Gastroesophageal sphincter (tissue), 3 donors: ENCODE data around the gene XG.

Source experiments
- EP300 ChIP-seq: sonication (generic); formaldehyde crosslinking; IDR thresholded peaks from one replicate; pipeline ENCODE4 v1.6.1; 2017; ENCODE audit warnings: antibody characterized with exemption, mild to moderate bottlenecking
- POLR2A ChIP-seq, 2 donors: fragments of 450-650 bp; IDR thresholded peaks; one replicate each; pipeline ENCODE4 v1.6.1; 2017; ENCODE audit warnings: antibody characterized with exemption in 2 of 2, mild to moderate bottlenecking in 2 of 2, moderate library complexity in 1 of 2
- POLR2AphosphoS5 ChIP-seq: sonication (generic); formaldehyde crosslinking; IDR thresholded peaks from one replicate; pipeline ENCODE4 v1.6.1; 2017; ENCODE audit warnings: antibody characterized with exemption
- TF ChIP-seq, protein P1 (sequence below), 4 experiments: fragments of 200-600 bp in 2 of 4; fragments of 450-650 bp in 2 of 4; sonication (generic) in 1 of 4; IDR thresholded peaks; one replicate each; pipeline ENCODE4 v1.5.1; 2017 to 2019; ENCODE audit warnings: antibody characterized with exemption in 4 of 4, mild to moderate bottlenecking in 2 of 4, moderate library complexity in 2 of 4

DNA sequence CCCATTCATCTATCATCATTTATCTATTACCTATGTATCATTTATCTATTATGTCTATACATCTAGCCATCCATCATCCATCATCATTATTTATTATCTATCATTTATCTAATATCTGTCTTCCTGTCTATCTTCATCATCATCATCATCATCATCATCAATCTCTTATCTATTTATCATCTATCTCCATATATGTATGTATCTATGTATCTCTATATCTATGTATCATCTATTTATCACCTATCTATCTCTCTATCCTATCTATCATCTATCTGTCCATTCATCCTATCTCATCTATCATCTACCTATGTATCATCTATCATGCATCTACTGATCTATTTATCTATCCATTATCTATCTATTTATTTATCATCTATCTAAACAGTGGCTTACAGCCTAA lies 73.0 kb downstream of the XG start:
- TF ChIP-seq, protein P1, sequence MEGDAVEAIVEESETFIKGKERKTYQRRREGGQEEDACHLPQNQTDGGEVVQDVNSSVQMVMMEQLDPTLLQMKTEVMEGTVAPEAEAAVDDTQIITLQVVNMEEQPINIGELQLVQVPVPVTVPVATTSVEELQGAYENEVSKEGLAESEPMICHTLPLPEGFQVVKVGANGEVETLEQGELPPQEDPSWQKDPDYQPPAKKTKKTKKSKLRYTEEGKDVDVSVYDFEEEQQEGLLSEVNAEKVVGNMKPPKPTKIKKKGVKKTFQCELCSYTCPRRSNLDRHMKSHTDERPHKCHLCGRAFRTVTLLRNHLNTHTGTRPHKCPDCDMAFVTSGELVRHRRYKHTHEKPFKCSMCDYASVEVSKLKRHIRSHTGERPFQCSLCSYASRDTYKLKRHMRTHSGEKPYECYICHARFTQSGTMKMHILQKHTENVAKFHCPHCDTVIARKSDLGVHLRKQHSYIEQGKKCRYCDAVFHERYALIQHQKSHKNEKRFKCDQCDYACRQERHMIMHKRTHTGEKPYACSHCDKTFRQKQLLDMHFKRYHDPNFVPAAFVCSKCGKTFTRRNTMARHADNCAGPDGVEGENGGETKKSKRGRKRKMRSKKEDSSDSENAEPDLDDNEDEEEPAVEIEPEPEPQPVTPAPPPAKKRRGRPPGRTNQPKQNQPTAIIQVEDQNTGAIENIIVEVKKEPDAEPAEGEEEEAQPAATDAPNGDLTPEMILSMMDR (IDR thresholded peaks at IDR 0.05): no peak
- TF ChIP-seq POLR2A (IDR thresholded peaks at IDR 0.05) (no peak), POLR2AphosphoS5 (no peak), EP300 (no peak)
